HT1080 (cell line): Measurements from ENCODE around the gene IRF2BP2. TPM values are rescaled to one million over a fixed set of nuclear protein-coding genes. Genes with fewer than 3 reads are reported as not detected.

Experiments used
- DNase-seq: peaks from one replicate; pipeline ENCODE4 v3.0.0-alpha.2; 2015; ENCODE audit warnings: low read depth
- total RNA-seq: library from RNA; depleted of rRNA; stranded (reverse); fragments of >200 nt; shearing (Covaris generic); gene quantifications from 2 replicates; pipeline ENCODE4 v1.2.3, GENCODE V29; 2014

Gene IRF2BP2
- total RNA-seq, 1 experiment from 2014 or later, result 69.6 TPM

DNA sequence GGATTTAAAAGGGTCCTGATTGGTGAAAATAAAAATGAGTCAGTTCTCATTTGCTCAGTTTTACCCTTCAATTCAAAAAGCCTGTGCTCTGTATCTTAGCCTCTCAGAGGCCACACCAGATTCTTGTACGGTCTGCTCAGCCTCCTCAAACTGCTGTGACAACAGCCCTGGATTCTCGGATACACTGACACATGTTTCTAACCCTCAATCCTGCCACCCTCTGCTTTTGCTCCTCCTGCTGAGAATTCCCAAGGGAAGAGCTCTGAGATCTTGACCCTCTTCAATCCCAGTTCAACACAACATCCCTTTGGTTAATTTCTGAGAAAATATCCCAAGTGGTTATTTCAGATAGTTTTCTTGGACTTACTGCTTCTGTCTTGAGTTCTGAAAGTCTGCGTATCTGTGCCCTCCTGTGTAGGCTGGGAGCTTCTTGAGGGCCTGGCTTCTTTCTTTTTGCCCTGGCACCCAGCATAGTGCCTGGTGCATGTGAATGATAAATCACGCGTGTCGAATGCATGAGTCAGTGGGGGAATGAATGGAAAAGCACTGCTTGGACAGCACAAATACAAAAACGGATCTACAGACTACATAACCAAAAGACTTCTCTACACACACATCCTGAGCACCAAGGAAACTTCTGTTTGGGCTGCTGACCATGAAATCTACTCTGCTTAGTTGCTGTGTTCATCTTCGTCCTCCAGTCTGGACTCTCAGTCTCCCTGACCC lies 24.5 kb downstream of the IRF2BP2 start:
- DNase-seq, result peak; percentile 35

DNA sequence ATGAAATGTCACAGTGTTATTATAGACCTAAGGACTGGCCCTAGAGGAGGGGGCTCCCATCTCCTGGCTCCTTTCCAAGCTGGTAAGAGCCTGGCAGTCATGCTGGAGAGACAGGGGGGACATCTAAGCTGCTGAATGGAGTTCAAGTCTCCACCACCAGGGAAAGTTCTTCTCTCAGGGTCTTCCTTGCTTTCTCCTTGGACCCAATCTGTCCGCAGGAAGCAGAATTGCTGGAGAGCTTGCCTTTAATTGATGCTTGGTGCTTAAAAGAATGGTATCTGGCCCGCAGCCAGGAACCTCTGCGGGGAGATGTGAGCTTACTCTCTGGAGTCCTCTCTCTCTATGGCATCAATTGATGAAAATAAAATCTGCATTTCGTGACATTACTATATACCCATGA lies 25.1 kb downstream of the IRF2BP2 start:
- DNase-seq, result no peak

DNA sequence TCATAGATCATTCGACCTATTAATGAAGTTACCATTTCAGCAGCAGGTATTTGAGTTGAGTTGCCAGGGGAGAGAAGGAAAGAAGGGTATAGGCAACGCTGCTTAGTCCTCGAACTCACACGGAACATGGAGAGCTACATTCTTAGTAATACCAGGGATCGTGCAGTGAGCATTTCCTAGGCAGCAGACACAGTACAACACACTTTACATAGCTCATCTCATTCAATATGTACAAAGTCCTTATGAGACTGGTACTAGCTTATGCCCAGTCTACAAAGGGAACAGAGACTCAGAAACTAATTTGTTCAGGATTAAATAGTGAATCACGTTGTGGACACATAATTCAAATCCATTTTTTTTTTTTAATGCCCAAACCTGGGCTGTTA lies 25.6 kb downstream of the IRF2BP2 start:
- no peak for DNase-seq

DNA sequence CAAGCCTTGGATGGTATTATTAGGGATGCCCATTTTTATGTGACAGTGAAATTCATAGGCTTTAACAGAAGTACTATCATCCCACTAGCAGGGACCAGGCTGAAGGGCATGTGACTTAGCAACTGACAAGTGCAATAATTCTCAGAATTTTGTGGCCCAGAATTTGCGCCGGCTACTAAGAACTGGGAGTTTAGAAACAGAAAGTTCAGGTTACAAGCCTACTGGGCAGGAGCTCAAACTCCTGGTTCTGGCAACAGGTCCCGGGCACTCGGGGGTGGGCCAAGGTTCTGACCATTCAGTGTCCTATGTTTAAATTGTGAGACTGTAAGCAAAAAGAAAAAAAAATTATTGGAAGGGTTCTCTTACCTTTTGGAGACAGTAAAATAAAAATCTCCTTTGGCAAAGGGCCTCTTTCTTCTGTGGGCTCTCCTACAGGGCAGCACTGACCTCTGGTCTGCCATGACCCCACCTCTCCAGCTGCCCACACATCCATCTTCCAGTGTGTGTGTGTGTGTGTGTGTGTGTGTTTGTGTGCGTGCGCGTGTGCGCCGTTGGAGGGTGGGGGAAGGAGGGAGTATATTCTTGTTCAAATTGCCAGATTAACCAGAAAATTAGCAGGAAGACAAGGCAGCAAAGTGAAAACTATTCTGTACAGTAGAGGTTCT lies 26.1 kb downstream of the IRF2BP2 start:
- no peak for DNase-seq

DNA sequence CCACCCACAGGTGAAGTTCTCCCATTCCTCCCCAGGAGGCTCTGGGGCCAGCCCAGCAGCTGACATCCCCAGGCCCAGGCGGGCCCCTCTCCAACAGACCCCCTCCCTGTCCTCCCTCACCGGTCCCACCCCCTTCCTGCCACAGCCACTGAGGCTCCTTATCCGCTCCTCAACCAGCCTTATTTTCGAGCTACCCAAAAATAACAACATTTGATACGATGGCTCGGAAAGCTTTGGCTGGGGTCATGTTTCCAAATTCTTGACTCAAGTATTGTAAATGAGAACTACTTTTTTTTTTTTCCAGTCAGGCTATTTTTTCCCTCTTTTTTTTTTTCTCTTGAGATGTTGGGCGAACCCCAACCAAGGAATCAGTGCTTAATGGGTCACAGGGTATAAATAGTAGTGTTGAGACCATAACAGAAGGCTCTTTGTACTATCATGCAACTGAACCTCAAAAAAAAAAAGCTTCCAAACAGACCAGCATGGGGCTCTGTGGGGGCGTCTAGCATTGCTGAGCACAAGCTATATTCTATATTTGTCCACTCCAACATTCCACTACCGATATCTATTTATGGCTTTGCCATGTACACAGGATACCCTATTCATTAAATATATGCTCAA lies 27.2 kb downstream of the IRF2BP2 start:
- DNase-seq, result no peak

DNA sequence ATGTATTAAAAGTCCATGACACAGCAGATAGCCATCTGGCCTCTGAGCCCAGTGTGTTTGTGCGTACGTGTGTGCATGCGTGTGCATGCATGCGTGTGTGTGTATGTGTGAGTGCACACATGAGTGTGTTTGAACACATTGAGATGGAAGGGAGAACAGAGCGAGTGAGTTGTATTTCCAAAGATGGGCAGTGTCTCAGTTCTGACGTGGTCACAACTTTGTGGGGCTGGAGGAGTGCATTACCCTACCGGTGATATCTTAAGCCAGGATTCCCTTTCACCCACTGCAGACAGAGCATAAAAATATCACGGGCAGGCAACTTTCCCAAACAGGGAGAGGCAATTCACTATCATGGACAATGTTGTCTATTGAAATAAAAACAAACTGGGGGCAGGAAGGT lies 27.8 kb downstream of the IRF2BP2 start:
- no peak for DNase-seq

DNA sequence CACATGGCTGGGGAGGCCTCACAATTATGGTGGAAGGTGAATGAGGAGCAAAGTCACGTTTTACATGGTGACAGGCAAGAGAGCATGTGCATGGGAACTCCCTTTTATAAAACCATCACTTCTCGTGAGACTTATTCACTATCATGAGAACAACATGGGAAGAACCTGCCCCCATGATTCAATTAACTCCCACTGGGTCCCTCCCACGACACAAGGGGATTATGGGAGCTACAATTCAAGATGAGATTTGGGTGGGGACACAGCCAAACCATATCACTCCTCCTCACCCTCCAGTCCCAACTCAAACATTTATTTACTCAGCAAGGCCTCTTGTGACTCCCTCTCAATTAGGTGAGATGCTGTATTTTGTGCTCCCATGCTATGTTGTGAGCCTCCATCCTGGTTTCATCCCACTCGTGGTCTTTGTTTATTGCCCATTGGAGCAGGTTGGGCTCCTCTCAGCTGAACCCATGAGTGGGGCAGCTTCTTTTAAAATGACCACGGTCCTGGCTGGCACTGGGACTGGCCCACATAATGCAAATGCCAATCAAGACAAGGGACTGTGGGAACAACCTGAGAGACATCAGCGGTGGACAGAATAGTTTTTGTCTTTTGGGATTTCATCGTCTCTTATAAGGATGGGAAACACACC lies 28.8 kb downstream of the IRF2BP2 start:
- no peak for DNase-seq

DNA sequence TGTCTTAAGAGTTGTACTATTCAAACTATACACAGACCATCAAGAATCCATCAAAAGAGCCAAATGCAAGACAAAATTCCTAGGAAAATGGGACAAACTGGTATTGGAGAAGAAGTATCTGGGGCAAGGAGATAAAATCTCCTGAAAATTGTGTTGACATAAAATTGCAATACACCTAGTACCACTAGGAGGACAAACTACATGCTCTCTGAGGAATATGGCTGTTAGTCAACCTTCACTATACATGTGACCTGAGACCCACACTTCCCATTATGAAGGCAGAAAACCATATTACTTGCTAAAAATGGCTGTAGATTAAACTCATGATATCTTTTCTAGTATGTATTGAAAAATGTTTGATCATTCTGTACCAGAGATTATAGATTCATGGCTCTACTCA lies 30.0 kb downstream of the IRF2BP2 start:
- DNase-seq, result peak; percentile 29

DNA sequence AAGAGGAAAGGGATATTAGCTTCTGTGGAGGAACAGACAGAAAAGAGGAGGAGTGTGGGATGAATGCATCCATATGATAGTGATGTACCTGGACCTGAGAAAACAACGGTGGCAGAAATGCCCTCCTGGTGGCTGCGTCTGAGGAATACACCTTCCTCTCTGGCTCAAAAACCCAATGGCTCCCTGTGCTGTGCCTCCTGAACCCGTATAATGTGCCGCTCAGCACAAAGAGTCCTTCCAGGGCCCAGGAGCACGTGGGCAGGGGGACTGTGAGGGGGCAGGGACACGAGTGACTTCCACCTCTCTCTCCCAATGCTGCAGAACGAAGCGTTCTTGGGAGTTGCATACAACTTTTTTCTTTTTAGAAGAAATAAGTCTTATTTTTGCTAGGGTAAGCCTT lies 31.2 kb downstream of the IRF2BP2 start:
- no peak for DNase-seq

DNA sequence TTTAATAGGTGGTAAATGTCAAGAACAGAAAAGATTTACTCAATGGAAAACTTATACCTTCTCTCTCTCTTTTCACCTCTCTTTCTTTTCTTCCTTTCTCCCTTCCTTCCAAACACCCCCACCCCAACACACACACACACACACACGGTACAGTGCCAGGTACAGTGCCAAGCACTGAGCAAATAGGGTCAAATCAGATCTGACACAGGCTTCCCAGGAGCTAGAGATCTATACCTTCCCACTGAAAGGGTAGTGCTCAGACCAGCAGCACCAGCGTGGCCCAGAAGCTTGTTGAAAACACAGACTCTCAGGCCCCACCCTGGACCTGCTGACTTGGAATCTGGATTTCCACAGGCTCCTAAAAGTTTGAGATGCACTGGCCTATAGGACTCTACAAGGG lies 31.9 kb downstream of the IRF2BP2 start:
- no peak for DNase-seq

DNA sequence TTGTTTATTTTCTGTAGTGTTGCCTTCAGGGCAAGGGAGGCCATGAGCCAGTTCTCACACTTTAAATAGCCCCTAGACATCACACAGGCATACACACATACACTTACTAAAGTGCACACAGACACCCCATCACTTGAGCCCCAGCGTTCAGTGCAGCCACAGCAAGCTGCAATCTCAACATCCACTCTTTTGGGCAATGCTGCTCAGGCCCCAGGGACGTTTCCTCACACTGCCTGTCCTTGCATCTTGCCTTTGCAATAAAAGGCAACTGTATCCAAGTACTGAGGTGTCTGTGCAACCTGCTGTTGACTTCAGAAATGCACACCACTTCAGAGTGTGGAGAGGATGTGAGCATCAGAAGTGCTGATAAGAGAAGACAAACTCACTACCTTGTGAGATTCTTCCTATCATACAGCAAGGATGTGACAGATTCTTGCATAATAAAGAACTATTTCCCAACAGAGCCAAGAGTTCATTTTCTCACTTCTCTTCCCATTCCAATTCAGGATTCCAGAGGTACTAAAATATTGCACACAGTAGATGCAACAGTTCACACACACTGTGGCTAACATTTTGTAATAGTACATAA lies 36.2 kb downstream of the IRF2BP2 start:
- DNase-seq, result no peak

DNA sequence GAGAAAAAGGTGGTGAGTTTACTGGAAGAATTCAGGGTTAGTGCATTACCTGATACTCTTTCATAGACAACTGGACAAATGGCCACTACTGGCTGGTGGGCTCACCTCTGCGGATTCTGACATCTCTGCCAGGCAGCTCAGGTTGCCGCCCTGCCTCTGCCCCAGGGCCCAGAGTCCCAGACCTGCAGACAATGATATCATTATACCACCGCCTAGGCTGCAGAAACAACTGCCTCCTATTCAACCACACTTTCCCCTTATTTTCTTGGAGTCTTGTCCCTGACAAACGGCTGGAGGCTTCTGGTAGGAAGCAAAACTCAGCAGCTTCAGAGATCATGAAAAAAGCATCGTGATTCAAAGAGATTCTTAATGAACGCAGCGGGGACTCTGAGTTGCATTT lies 37.0 kb downstream of the IRF2BP2 start:
- no peak for DNase-seq

DNA sequence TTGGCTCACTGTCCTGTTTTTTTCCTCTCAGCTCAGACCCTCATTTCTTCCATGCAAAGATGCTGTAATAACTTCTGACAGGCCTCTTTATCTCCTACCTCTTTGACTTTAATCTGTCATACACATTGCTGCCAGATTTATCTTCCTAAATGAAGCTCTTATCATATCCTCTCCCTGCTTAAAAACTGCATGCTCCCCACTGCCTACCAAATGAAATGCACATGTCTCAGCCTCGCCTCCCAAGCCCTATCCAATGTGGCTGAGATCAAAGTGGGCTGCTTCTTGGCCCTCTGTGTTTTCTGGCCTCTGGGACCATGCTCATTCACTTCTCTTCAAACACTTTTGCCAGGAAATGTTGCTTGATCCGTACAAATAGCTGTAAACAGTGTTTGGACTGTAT lies 38.3 kb downstream of the IRF2BP2 start:
- DNase-seq, result no peak

DNA sequence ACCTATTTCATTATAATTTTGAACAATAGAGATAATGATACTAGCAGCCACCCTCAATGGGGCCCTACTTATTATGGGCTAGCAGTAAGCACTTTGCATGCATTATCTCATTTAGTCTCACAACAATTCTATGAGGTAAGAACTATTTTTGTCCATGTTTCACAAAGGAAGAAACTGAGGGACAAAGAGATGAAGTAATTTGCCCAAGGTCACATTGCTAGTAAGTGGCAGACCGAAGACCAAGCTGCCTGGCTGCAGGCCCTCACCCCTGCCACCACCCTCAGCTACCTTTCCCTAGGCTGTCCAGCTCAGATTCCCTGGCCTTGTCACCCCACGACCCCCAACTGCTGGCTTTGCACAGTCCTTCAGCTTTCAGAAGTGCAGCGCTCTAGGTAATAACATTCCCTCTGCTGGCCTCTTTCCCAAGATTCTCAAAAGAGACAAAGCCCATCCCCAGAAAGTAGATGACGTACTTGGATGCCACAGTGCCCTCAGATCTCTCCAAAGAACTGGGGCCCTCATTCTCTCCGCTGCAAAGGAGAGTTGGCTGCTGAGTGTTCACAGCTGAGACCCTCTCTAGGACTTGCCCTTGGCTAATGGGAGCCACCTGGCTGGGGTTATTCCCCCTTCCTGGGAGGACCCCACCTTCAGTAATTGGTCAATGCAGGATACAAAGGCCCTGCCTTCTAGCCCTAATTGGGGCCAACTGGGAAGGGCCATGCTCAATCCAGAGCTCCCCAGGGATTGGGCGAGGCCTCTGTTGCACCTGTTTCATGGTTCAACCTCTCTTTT lies 39.5 kb downstream of the IRF2BP2 start:
- DNase-seq, result no peak

DNA sequence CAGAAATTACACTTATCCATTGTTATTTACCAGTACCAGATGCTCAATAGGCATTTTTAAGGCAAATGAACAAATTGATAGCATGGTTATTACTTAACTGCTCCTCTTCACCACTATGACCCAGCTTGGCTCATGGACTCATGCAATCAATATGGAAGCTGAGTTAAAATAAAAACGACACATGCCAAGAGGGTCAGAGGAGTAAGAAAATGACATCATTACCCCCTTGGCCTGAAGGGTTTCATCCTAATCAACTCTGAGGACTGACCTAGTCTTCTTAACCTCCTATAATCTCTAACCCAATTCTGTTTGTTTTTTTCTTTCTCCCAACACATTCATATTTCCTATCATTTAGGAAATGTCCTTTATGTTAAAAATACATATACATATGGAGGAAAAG lies 41.6 kb downstream of the IRF2BP2 start:
- no peak for DNase-seq

DNA sequence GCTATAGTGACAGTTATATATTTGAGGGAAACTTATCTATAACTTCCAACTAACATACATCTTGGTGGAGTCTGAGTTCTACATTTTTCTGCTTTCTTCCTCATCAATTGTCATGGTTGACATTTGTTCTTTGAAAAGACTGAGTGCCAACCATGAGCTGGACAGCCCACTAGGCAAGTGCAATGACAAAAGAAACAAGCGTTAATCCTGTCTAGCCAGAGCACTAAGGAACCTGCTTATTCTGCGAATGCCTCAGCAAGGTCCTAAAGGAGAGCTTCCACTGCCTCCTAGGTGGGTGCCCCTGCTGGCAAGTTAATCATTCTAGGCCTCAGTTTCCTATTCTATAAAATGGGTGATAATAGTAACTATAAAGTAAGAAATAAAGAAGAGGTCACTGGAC lies 44.8 kb downstream of the IRF2BP2 start:
- no peak for DNase-seq

DNA sequence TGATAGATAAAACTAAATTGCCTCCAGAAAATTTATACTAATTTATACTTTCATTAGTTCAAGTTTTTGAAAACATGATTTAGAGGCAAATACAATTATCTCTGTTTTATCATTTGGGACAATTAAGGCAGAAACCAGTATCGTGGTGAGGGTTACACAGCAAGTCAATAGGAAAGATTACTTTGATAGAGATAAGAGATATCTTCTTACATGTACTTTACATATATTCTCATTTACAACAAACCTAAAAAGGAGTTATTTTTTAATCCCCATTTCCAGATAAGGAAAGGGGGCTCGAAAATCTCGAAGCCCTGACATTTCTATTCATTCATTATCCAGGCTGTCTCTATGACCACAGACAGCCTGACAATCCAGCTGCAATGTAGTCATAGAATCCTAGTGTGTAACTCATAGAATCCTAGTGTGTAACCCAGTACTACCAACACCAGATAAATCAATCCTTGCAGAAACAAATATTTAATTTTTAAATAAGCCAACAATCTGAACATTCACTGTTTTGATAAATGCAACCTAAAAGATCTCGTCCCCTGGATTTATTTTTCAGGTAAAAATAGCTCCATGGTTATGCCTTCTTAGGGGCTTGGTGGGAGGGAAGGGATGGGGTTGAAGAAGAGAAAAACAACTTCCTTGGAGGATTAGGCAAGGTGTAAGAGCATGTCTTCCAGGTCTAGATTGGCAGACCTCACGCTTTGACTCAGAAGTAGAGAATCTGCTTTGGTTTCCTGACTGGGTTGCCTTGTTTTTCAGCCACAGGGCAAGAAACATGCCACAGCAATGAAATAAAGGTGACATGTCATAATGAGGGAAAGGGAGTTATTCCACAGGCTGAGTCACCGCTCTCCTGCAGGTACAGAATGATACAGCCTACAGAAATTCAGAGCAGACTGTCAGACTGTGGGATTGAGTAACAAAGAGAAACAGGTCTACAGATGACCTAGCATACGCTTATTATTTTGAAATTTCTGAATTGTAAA lies 45.6 kb downstream of the IRF2BP2 start:
- peak; percentile 98 for DNase-seq

DNA sequence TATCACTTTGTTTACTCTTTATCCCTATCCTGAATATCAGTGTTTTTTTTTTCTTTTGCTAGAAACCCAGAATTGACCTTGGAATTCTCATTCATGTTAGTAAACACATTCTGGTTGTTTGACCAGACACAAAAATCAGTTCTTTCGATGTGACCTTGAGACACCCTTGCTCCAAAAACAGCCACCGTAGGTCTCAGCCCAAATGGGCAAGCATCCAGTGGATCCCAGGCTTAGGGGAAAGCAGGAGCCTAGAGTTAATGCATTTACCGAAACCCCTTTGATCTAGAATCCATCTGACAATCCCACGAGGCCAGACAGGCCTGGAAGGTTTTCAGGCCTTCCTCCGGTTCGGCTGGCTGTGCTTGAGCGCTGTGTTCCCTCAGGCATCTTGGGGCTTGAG lies 47.6 kb downstream of the IRF2BP2 start:
- no peak for DNase-seq

DNA sequence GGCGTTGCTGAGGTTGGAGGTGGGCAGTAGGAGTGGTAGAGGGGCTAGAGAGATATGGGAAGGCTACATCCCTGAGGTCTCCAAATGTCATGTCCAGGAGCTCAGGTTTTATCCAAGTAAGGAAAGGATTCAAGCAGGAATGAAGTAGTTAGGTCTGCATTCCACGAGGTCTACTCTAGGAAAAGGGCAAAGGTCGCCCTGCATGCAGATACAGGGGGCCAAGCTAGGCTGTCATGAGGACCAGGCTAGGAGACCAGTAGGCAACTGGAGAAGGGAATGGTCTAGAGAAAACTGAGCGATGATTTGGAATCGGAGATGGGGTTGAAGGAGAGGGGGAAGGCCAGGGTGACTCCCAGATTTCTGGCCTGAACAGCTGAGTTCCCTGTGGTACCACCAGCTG lies 48.7 kb downstream of the IRF2BP2 start:
- no peak for DNase-seq
